COLO829 (cell line): Measurements from ENCODE around the gene MYADM.

Experiments used
- DNase-seq: peaks from one replicate; pipeline ENCODE4 v3.0.0; 2012; ENCODE audit warnings: low spot score

The MYADM gene

DNA sequence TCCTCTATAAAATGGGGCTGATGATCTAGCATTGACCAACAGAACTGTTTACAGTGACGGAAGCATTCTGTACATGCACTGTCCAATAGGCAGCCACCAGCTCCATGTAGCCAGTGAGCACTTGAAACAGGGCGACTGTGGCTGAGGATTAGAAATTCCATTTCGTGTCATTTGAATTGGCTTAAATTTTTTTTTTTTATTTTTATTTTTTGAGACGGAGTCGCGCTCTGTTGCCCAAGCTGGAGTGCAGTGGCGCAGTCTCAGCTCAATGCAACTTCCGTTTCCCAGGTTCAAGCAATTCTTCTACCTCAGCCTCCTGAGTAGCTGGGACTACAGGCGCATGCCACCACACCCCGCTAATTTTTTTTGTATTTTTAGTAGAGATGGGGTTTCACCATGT is 17.4 kb downstream of the MYADM start:
- DNase-seq = no peak

DNA sequence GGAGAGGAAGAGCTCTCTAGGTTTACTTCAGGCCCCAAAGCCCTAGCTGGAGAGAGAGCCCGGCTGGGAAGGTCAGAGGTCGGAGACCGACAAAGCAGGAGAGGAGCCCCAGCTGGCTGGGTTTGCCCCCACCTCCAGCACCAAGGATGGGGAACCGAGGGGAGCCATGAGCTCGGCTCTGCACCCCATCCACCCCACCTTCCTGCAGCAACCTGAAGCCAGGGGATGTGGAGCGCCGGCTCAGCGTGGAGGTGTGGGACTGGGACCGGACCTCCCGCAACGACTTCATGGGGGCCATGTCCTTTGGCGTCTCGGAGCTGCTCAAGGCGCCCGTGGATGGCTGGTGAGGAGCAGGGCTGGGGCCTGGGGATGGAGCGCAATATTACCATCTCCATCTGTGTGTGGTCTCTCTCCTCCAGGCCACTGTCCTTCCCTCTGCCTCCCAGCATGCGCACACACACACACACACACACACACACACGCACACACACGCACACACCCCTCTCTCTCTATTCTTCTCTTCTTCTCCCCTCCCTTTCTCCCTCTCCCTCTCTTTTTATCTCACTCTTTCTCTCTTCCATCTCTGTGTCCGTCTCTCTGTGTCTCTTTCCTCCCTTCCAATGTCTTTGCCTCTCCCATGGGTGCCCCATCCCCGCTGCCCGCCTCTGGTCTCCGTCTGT is 24.8 kb downstream of the MYADM start:
- no peak for DNase-seq

GRCh38 chr19:53892981-53893325 is 25.3 kb downstream of the MYADM start:
- DNase-seq = peak; percentile 40

- no peak for DNase-seq
Observed at GRCh38 chr19:53894707-53895106, 27.0 kb downstream of the MYADM start.

DNA sequence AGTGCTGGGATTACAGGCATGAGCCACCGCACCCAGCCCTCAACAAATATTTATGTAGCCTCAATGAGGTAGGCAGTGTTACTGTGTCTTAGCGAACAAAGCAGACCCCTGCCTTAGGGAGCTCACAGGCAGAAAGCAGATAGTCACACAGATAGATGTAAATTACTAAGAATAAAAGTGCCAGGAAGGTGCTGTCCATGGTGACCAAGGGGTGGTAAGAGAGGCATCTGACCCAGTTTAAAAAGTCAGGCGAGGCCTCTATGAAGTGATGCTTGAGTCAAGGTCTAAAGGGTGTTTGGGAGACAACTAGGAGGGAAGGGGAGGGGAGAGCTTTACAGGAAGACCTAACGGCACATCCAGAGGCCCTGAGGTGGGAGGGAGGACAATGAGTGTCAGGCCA is 29.0 kb downstream of the MYADM start:
- DNase-seq = no peak

GRCh38 chr19:53897459-53897858 is 29.8 kb downstream of the MYADM start:
- DNase-seq = no peak

- no peak for DNase-seq
Observed at GRCh38 chr19:53898166-53898565, 30.5 kb downstream of the MYADM start.

DNA sequence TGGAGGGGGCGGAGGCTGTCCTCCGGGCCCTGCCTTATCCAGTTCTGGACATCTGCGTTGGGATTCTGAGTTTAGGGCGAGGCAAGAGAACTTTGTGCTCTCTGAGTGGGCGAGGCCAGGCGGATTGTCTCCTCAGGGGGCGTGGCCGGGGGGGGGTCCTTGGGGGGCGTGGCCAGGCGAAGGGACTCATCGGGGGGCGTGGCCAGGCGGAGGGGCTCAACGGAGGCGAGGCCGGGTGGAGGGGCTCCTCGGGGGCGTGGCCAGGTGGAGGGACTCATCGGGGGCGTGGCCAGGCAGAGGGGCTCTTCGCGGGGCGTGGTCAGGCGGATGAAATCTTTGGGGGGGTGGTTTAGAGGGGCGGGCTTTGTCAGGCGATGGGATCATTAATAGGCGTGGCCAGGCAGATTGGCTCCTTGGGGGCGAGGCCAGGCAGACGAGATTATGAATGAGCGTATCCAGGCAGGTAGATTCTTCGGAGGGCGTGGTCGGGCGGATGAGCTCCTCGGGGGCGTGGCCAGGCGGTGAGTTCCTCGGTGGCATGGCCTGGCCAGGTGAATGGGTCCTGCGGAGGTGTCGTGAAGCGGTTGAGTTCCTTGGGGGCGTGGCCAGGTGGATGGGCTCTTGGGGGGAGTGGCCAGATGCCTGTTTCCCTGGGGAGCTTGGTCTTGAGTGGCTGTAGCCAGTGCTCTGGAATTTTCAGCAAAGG is 31.1 kb downstream of the MYADM start:
- no peak for DNase-seq

GRCh38 chr19:53900191-53900860 is 32.6 kb downstream of the MYADM start:
- DNase-seq = no peak

DNA sequence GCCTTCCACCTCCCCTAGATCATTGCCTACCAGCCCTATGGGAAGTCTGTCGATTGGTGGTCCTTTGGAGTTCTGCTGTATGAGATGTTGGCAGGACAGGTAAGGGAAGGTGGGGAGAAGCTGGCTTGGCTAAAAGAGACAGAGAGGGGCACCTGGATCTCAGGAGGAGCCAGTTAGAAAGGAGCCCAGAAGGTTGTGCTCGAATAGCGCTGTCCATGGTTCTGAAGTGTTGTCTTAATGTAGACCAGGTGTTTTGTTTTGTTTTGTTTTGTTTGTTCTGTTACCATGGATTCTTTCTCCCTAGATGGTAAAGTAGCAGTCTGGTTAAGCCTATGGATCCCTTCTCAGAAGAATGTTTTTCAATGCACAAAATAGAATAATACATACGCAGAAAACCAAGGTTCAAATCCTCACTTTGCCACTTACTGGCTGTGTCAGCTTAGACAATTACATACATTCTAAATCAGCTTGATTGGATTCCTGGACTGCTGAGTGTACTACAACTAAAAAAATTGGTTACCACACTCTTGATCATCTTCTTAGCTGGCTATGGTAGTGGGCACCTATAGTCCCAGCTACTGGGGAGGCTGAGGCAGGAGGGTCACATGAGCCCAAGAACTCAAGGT is 35.5 kb downstream of the MYADM start:
- no peak for DNase-seq

GRCh38 chr19:53904909-53905308 is 37.2 kb downstream of the MYADM start:
- no peak for DNase-seq

GRCh38 chr19:53905787-53906186 is 38.1 kb downstream of the MYADM start:
- DNase-seq = no peak

DNA sequence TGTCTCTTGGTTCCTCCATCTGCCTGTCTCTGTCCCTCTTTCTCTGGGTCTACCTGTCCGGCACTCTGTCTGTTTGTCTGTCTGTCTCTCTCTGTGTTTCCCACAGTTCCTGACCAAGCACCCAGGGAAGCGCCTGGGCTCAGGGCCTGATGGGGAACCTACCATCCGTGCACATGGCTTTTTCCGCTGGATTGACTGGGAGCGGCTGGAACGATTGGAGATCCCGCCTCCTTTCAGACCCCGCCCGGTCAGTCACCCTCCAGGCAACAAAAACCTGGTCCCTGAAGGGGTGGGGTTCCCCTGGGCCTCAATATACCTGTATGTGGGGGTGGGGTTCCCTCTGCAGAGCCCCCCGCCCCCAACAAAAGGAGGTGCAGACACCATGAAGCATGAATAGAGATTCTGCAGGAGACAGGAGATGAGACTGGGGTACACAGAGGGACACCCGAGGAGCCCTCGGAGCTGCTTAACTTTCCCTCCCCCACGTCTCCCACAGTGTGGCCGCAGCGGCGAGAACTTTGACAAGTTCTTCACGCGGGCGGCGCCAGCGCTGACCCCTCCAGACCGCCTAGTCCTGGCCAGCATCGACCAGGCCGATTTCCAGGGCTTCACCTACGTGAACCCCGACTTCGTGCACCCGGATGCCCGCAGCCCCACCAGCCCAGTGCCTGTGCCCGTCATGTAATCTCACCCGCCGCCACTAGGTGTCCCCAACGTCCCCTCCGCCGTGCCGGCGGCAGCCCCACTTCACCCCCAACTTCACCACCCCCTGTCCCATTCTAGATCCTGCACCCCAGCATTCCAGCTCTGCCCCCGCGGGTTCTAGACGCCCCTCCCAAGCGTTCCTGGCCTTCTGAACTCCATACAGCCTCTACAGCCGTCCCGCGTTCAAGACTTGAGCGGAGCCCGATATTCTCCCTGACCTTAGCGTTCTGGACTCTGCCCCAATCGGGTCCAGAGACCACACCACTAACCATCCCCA is 38.8 kb downstream of the MYADM start:
- DNase-seq = no peak

DNA sequence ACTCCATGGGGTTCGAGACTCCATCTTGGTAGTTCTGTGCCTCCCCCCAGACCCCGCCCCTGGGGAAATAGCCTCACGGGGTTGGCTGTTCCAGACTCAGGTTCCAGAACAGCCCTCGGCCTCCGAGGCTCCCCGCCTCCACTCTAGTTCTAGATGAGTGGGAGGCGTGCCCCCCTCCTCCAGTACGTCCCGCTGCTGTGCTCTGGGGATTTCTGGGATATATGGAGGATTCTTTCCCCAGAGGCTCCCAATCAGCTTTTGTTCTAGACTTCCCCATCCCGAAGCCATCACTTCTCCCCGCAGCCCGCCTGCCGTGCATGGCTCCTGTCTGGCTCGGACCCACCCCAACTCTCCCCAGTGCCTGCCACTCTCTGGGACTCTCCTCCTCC is 39.5 kb downstream of the MYADM start:
- no peak for DNase-seq

GRCh38 chr19:53907690-53908089 is 40.0 kb downstream of the MYADM start:
- DNase-seq = no peak

DNA sequence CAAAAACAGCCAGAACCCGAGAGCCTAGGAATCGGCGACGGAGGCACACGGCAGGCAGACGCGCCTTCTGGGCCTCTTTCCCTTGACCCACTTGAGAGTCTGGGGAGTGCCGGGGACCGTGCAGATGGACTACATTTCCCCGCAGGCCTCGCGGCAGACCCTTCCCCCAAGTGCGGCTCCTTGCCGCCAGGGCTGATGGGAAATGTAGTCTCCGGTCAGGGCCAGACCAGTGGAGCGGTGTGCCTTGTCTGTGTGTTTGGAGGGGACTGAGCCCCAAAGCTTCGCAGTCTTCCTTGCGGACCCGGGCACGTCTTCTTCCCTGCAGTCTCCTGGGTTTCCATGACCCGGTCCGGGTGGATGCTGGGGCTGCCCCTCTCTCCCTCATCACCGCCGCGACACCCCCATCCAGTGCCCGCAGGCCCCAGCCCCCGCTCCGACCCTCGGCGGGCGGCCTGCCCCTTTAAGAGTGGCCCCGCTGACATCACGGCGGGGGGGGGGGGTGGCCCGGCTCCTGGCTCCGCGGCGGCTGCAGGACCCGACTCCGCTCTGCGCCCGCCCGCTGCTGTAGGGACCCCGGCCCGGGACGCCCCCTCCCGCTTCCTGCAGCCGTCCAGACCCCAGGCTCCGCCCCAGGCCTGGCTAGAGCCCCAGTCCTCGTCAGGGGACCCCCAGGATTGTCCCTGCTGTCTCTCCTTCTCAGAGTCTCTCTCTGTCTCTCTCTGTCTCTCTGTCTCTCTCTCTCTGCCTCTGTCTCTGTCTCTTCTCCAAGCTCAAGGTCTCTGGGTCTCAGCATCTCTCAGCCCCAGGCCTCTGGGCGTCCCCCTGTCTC is 40.6 kb downstream of the MYADM start:
- DNase-seq = peak; percentile 62

DNA sequence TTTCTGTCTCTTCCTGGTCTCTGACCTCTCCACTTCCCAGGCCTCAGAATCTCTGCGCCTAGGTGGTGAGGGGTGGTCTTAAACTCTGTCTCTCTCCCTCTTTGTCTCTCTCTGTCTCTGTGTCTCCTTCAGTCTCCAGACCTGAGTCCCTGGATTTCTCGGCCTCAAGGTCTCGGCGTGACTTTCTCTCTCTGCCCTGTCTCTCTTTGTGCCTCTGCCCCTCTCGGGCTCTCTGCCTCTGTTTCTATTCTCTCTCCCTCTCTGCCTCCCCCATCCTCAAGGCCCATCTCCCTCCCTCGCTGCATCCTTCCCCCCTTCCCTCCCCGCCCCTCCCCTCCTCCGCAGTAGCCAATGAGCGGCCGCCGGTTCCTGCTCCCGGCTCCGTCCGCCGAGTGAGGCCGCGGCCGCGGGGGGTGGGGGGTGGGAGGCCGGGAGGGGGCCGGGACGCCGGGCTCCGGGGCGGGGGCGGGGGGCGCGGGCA is 41.3 kb downstream of the MYADM start, which contains the start of gene CACNG7:
TSS of gene CACNG7 (plus strand) at position 344 of the 481 bp plus-strand sequence. CDS start 3,554 bp downstream, outside the sequence.
- DNase-seq = no peak

- no peak for DNase-seq
Observed at GRCh38 chr19:53909471-53910169, 41.9 kb downstream of the MYADM start.

GRCh38 chr19:53910170-53910518 is 42.5 kb downstream of the MYADM start:
- no peak for DNase-seq

- no peak for DNase-seq
Observed at GRCh38 chr19:53912653-53913052, 45.0 kb downstream of the MYADM start.
